ENCODE data around the gene ACSF2.

DNA sequence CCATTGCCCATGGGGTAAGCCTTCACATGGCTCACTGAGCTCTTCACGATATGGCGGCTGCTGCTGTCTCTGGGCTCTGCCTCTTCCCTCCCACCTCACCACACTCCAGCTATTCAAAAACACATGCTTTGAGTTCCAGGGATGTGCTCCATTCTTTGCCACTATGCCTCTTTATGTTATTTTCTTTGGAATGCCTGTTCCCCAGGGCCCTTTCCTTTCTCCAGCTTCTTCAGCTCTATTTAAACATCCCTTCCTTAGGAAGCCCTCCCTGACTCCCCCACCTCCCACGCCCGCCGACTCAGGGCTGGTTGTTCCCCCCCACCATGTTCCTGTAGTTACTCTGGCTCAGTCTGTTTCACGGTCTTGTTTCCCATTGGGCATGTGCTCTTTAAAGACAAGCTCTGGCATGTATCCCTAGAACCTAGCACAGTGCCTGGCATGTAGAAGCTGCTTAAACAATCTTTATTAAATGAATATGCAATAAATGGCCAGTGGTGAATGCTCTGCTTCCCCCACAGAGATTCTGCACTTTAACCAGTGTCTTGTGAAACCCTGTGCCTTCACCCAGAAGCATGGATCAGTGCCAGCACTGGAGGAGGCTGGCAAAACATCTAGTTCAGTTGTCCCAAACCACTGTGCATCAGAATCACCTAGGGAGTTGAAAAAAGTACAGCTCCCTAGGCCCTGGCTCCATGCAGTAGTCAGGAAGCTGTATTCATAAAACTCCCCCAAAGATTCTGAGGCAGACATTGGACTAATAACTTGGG lies 89.1 kb downstream of the ACSF2 start:
- no peak for TF ChIP-seq POLR2A (IDR thresholded peaks at IDR 0.05)
- TF ChIP-seq, protein P1, sequence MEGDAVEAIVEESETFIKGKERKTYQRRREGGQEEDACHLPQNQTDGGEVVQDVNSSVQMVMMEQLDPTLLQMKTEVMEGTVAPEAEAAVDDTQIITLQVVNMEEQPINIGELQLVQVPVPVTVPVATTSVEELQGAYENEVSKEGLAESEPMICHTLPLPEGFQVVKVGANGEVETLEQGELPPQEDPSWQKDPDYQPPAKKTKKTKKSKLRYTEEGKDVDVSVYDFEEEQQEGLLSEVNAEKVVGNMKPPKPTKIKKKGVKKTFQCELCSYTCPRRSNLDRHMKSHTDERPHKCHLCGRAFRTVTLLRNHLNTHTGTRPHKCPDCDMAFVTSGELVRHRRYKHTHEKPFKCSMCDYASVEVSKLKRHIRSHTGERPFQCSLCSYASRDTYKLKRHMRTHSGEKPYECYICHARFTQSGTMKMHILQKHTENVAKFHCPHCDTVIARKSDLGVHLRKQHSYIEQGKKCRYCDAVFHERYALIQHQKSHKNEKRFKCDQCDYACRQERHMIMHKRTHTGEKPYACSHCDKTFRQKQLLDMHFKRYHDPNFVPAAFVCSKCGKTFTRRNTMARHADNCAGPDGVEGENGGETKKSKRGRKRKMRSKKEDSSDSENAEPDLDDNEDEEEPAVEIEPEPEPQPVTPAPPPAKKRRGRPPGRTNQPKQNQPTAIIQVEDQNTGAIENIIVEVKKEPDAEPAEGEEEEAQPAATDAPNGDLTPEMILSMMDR (IDR thresholded peaks at IDR 0.05), result no peak

All from thyroid gland (tissue), 4 donors.